Omental fat pad (tissue), 4 donors: Measurements from ENCODE around the gene ZP4. TPM values are rescaled to one million over a fixed set of nuclear protein-coding genes. Genes with fewer than 3 reads are reported as not detected.
"Not testable (repeated sequence)": the region's sequence is repeated elsewhere in the genome, so short reads cannot be mapped to it uniquely, and the experiment has no call there.

Experiments
- ATAC-seq: fragments of 150-250 bp; one replicate; pipeline ENCODE4 v1.9.1; 2016; ENCODE audit warnings: mild to moderate bottlenecking, moderate library complexity; ENCODE audit not compliant: low FRiP score
- DNase-seq: peaks from one replicate; pipeline ENCODE4 v3.0.0-alpha.2; 2019; ENCODE audit warnings: low spot score
- total RNA-seq, 4 donors: library from RNA; depleted of rRNA; stranded (reverse); fragments of >200 nt; gene quantifications; one replicate each; pipeline ENCODE4 v1.1.0, GENCODE V29; 2016
- TF ChIP-seq, protein P1 (sequence below), 3 donors: fragments of 450-650 bp; IDR thresholded peaks; one replicate each; pipeline ENCODE4 v1.5.1; 2016 to 2017; ENCODE audit warnings: antibody characterized with exemption in 3 of 3, mild to moderate bottlenecking in 3 of 3, moderate library complexity in 2 of 3

ZP4 gene
- total RNA-seq, 4 donors from 2014 or later: not detected

DNA sequence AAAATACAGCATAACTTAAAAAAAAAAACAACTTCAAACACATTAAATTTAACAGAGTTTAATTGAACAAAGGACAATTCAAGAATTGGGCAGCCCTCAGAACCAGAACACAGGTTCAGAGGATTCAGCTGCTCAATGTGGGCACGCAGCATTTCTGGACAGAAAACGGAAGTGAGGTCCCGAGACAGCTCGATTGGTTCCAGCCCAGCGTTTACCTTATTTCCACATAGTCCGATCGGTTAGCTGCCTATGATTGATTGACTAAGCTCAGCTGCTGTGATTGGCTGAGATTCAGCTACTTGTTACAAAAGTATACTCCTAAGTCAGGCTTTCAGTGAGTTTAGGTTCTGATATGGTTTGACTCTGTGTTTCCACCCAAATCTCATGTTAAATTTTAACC, 33.3 kb downstream of the ZP4 start:
- DNase-seq (no peak), ATAC-seq (no peak)
- TF ChIP-seq, protein P1, sequence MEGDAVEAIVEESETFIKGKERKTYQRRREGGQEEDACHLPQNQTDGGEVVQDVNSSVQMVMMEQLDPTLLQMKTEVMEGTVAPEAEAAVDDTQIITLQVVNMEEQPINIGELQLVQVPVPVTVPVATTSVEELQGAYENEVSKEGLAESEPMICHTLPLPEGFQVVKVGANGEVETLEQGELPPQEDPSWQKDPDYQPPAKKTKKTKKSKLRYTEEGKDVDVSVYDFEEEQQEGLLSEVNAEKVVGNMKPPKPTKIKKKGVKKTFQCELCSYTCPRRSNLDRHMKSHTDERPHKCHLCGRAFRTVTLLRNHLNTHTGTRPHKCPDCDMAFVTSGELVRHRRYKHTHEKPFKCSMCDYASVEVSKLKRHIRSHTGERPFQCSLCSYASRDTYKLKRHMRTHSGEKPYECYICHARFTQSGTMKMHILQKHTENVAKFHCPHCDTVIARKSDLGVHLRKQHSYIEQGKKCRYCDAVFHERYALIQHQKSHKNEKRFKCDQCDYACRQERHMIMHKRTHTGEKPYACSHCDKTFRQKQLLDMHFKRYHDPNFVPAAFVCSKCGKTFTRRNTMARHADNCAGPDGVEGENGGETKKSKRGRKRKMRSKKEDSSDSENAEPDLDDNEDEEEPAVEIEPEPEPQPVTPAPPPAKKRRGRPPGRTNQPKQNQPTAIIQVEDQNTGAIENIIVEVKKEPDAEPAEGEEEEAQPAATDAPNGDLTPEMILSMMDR (IDR thresholded peaks at IDR 0.05): no peak

DNA sequence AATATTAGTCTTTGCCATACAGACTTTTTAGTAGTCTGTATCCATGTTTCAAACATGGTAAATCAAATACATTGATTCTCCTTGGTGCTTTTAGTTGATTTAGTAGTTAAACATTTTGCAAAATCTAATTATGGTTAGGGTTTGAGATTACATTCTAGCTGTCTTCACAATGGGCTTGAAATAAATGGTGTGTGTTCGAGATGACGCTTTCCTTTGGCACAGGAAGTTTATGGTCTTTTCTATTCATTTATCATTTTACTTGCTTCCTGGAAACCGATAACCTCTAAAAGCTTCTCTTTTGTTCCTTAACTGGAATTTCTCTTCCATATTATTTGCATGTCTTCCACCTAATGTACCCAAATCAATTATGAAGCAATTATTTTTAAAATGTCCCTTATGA, 38.4 kb downstream of the ZP4 start:
- no peak for DNase-seq
- ATAC-seq: no peak
- TF ChIP-seq, protein P1 (IDR thresholded peaks at IDR 0.05): no peak

DNA sequence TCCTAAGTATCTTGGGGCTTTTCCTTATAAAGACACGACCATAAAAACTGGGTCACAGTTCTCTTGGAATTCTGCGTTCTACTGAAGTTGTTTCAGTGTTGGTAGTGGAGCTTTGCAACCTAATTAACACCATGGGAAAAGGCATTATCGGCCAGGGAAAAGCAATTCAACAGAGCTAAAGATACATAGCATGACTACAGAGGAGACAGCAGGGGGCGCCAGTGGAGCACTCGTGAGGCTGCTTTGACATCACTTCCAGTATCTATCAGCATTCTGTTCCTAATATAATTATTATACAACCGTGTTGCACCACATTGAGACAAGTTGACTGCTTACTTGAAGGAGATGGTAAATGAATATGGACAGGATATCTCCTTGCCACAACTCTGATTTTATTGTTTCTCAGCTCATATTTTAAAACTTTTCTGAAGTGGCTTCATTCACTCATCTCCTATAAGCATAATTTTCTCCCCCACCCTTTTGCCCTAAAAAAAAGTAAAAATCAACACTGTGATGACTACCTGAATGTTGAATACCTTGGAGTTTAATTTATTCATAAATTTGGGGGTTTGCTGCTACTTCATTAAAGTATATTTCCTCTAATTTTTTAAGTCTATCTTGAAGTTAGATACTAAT, 39.4 kb downstream of the ZP4 start:
- no peak for DNase-seq
- TF ChIP-seq, protein P1 (IDR thresholded peaks at IDR 0.05): no peak
- ATAC-seq: no peak

DNA sequence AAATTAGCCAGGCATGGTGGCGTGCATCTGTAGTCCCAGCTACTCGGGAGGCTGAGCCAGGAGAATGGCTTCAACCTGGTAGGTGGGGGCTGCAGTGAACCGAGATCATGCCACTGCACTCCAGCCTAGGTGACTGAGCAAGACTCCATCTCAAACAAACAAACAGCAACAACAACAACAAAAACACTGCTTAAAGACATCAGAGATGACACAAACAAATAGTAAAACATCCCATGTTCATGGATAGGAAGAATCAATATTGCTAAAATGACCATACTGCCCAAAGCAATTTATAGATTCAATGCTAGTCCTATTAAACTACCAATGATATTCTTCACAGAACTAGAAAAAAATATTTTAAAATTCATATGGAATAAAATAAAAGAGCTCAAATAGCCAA, 47.2 kb downstream of the ZP4 start:
- DNase-seq, ATAC-seq: not testable (repeated sequence)

DNA sequence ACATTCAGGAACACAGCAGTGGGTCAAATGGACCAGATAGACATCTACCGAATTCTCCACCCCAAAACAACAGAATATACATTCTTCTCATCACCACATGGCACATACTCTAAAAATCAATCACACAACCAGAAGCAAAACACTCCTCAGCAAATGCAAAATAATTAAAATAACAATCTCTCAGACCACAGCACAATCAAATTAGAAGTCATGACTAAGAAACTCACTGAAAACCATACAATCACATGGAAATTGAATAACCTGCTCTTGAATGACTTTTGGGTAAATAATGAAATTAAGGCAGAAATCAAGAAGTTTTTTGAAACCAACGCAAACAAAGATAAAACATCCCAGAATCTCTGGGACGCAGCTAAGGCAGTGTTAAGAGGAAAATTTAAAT, 49.2 kb downstream of the ZP4 start:
- DNase-seq: no peak
- ATAC-seq: no peak
- TF ChIP-seq, protein P1 (IDR thresholded peaks at IDR 0.05): no peak

DNA sequence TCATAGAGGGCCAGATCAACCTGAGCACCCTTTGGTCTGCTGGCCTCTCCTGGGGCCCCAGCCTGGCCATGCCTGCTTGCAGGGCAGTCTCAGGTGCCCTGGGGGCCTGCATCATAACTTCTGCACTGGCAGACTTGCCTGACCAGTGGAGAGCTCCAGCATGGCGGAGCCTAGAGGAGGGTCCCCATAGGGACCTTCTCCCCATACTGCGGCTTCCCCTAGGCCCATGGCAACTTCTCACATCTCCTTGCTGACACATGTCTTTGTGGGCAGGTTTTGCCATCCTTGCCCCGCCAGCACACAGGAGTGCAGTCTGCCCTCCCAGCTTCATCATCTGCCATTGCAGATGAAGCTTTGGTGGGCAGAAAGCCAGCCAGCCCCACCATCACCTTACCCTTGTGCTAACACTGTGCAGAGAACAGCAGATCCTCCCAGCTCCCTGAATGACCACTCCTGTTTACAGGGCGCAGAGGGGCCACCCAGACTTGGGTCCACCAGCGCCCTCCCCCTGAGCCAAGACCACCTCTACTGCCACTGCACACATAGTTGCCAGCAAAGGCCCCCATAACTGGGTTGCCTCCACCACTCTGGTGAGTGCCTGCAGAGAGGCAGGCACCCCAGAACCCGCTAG, 51.7 kb downstream of the ZP4 start:
- TF ChIP-seq, protein P1 (IDR thresholded peaks at IDR 0.05): no peak
- DNase-seq (no peak), ATAC-seq (no peak)

DNA sequence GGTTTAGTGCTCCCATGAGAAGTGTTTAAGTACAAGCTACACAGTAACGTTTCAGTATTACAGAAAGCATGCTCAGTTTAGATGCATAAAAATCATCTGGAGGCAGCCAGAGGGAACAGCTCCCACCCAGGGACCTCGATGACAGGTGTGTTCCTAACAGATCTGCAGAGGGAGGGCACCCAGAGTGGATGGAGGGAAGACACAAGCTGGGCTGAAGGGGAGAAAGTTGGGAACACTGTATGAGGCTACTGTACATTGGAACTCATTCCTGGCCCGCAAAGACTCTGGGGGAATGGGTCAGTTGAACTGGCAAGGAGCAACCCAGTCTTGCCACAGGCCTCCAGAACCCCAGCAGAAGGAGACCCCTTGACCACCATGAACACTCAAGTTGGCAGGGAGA, 52.4 kb downstream of the ZP4 start:
- TF ChIP-seq, protein P1 (IDR thresholded peaks at IDR 0.05): no peak
- no peak for ATAC-seq

More for the DNA sequence above, 52.4 kb downstream of the ZP4 start:
- DNase-seq: no peak
